ENCODE measurements around the gene ATF4. TPM values are rescaled to one million over a fixed set of nuclear protein-coding genes. Genes with fewer than 3 reads are reported as not detected.

ATF4 gene
- polyA plus RNA-seq, 1 experiment: 886 TPM

- TF ChIP-seq CTCF (IDR thresholded peaks at IDR 0.05; ENCODE audit: insufficient read depth, low read depth, low read length): no peak
- H3K36me3 ChIP-seq (ENCODE audit: control insufficient read depth, insufficient read depth, low read length): no peaks in the 10 kb centered on the region
- POLR2A ChIA-PET: no interaction called here
- H3K4me3 ChIP-seq (ENCODE audit: low read depth, low read length): no peak overlapping the region
- DNase-seq (ENCODE audit: low read depth): no peak
- CTCF ChIA-PET: interaction anchor here (2.2 to 3.6 kb wide), 2 partner anchors 11 to 47 kb away, joined by 5 to 11 read pairs; no protein-coding TSS in a partner anchor
- peaks cover 2% of the 10 kb centered on the region; the same call in 1 of the 2 replicates for H3K27me3 ChIP-seq (ENCODE audit: control insufficient read depth, insufficient read depth, low read length)
These were observed 37.6 kb upstream of the ATF4 start for GRCh38 chr22:39482768-39483167.

- no peaks in the 10 kb centered on the region; the same call in 1 of the 2 replicates for H3K27me3 ChIP-seq (ENCODE audit: control insufficient read depth, insufficient read depth, low read length)
- POLR2A ChIA-PET: no interaction called here
- no peaks in the 10 kb centered on the region for H3K36me3 ChIP-seq (ENCODE audit: control insufficient read depth, insufficient read depth, low read length)
- H3K4me3 ChIP-seq (ENCODE audit: low read depth, low read length): no peak overlapping the region
- no peak for DNase-seq (ENCODE audit: low read depth)
- CTCF ChIA-PET: interaction anchor here (1.7 kb wide), 1 partner anchor 9 kb away, joined by 4 read pairs; no protein-coding TSS in a partner anchor
- no peak for TF ChIP-seq CTCF (IDR thresholded peaks at IDR 0.05; ENCODE audit: insufficient read depth, low read depth, low read length)
These were observed 33.2 kb upstream of the ATF4 start for GRCh38 chr22:39486951-39487825.

- H3K36me3 ChIP-seq (ENCODE audit: control insufficient read depth, insufficient read depth, low read length): no peaks in the 10 kb centered on the region
- TF ChIP-seq CTCF (IDR thresholded peaks at IDR 0.05; ENCODE audit: insufficient read depth, low read depth, low read length): no peak
- H3K4me3 ChIP-seq (ENCODE audit: low read depth, low read length): no peak overlapping the region
- ChIA-PET CTCF (interaction anchor here (1.7 kb wide), 1 partner anchor 8 kb away, joined by 4 read pairs; no protein-coding TSS in a partner anchor), POLR2A (no interaction called here)
- DNase-seq (ENCODE audit: low read depth): no peak
- H3K27me3 ChIP-seq (ENCODE audit: control insufficient read depth, insufficient read depth, low read length): no peaks in the 10 kb centered on the region; the same call in 1 of the 2 replicates
These were observed 32.4 kb upstream of the ATF4 start for GRCh38 chr22:39487826-39488520.

GRCh38 chr22:39488563-39489083 is 31.7 kb upstream of the ATF4 start:
- no peak for TF ChIP-seq CTCF (IDR thresholded peaks at IDR 0.05; ENCODE audit: insufficient read depth, low read depth, low read length)
- Histone ChIP-seq H3K27me3 (ENCODE audit: control insufficient read depth, insufficient read depth, low read length) (no peaks in the 10 kb centered on the region; the same call in 1 of the 2 replicates), H3K36me3 (ENCODE audit: control insufficient read depth, insufficient read depth, low read length) (no peaks in the 10 kb centered on the region), H3K4me3 (ENCODE audit: low read depth, low read length) (no peak overlapping the region)
- ChIA-PET POLR2A (no interaction called here), CTCF (no interaction called here)
- no peak for DNase-seq (ENCODE audit: low read depth)
